Stimulated activated CD4-positive, alpha-beta T cell treated with anti-CD3 and anti-CD28 coated beads, Interleukin-1b, Interleukin-23, amount 100 ng/mL, for 1 hour (primary cell): Measurements from ENCODE around the gene ZNF562.
A peak's percentile ranks its signal among the peaks of the same experiment; 100 is the strongest.
"Not testable (repeated sequence)": the region's sequence is repeated elsewhere in the genome, so short reads cannot be mapped to it uniquely, and the experiment has no call there.

Experiments
- DNase-seq, 2 donors: peaks; one replicate each; pipeline ENCODE4 v3.0.0-alpha.2; 2020; ENCODE audit warnings: low read depth in 2 of 2

ZNF562 gene

GRCh38 chr19:9674663-9675357 is at the start of gene ZNF562:
TSS of gene ZNF562 (minus strand) at chr19:9675100. CDS start at chr19:9660744, 14,356 bp downstream.
- peak; percentile 41 to 56 for DNase-seq

DNA sequence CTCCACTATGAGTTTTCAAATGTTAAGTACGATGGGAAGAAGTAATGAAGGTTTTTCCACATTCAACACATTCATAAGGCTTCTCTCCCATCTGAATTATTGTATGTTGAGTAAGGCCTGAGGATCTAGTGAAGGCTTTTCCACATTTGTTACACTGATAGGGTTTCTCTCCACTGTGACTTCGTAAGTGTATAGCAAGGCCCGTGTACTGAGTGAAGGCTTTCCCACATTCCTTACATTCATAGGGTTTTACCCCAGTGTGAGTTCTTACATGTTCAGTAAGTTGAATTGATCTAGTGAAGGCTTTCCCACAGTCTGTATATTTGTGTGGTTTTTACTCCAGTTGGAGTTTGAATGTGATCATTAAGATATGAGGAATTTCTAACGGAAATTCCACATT is 49.3 kb upstream of the ZNF562 start:
- DNase-seq: no peak

- no peak for DNase-seq
These were observed 47.0 kb upstream of the ZNF562 start for GRCh38 chr19:9721861-9722260.

- DNase-seq: no peak
These were observed 45.6 kb upstream of the ZNF562 start for GRCh38 chr19:9720541-9720940.

DNA sequence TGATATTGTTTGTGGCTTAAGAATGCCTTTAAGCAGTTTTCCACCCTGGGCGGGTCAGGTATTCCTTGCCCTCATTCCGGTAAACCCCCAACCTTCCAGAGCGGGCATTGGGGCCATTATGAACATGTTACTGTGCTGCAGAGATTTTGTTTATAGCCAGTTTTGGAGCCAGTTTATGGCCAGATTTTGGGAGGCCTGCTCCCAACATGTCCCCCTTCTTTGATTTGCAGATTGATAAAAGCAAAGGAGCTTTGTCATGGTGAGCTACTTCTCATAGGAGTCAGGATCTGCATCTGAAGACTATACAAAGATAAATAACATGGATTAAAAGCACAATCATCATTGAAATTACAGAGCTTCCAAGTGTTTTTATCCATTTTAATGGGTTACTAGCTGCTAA is 36.9 kb upstream of the ZNF562 start:
- no peak for DNase-seq

DNA sequence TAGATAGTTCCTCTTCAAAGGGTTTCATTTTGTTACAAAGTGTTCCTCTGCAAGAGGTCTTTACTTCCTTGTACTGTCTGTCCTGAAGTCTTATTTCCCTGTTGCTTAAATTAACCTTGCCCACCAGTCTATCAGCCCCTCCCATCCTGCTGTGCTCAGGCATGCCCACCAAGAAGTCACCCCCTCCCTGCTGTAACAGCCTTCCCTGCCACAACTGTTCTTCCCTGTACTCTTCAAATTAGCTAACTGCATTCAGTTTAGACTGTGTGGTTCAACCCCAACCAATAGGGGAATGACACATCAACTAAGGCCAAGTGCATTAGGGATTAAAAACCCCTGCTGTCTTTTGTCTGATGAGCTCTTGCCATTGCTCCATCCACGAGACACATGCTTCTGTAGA is 34.4 kb upstream of the ZNF562 start:
- no peak for DNase-seq

- DNase-seq: no peak
These were observed 30.9 kb upstream of the ZNF562 start for GRCh38 chr19:9705836-9706235.

DNA sequence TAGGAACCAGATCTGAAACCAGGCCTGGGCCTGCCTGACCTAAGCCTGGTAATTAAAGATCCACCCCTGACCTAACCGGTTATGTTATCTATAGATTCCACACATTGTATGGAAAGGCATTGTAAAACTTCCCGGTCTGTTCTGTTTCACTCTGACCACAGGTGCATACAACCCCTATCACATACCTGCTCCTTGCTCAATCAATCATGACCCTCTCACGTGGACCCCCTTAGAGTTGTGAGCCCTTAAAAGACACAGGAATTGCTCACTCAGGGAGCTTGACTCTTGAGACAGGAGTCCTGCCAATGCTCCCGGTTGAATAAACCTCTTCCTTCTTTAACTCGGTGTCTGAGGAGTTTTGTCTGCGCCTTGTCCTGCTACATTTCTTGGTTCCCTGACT is 27.3 kb upstream of the ZNF562 start:
- DNase-seq: no peak

GRCh38 chr19:9700229-9700981 is 25.5 kb upstream of the ZNF562 start:
- no peak for DNase-seq

DNA sequence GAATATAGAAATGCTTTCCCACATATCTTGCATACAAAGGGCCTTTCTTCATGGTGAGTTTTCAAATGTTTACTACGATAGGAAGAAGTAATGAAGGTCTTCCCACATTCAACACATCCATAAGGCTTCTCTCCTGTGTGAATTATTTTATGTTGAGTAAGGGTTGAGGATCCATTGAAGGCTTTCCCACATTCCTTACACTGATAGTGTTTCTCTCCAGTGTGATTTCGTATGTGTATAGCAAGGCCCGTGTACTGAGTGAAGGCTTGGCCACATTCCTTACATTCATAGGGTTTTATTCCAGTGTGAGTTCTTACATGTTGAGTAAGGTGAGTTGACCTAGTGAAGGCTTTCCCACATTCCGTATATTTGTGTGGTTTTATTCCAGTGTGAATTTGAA is 15.4 kb upstream of the ZNF562 start:
- not testable (repeated sequence) for DNase-seq

DNA sequence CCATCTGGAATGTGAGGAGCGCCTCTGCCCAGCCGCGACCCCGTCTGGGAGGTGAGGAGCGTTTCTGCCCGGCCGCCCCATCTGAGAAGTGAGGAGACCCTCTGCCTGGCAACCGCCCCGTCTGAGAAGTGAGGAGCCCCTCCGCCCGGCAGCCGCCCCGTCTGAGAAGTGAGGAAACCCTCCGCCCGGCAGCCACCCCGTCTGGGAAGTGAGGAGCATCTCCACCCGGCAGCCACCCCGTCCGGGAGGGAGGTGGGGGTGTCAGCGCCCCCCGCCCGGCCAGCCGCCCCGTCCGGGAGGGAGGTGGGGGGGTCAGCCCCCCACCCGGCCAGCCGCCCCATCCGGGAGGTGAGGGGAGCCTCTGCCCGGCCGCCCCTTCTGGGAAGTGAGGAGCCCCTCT is 5.1 kb upstream of the ZNF562 start:
- not testable (repeated sequence) for DNase-seq

GRCh38 chr19:9675358-9675901 is 530 bp upstream of the ZNF562 start:
- DNase-seq: not testable (repeated sequence)

DNA sequence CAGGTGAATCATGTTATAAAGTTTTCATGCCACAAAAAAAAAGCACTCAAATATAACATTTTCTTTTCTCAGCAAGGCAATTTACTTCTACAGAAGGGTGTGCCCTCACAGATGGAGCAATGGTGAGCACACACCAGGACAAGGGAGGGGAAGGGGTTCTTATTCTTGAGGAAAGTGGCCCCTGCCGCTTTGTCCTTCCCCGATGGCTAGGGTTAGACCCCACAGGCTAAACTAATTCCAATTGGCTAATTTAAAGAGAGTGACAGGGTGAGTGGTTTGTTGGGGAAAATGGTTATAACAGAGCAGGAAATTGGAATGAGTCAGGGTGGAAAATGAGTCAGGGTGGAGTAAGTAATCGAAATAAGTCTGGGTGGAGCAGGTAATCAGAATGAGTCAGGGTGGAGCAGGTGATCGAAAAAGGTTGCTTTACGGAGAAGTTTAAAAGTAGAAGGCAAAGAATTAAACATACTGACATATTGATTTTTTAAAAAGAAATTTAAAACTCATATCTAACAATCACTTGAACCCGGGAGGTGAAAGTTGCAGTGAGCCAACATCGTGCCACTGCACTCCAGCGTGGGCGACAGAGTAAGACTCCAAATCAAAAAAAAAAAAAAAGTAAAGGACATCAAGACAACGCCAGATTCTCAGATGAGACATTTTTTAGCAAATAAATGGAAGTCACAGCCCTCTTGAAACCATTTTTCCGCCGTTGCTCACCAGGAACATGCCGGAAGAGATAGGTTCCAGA is 813 bp downstream of the ZNF562 start:
- no peak for DNase-seq

- DNase-seq: no peak
These were observed 2.0 kb downstream of the ZNF562 start for GRCh38 chr19:9672893-9673292.

- DNase-seq: no peak
These were observed 3.2 kb downstream of the ZNF562 start for GRCh38 chr19:9671655-9672054.

- no peak for DNase-seq
These were observed 6.4 kb downstream of the ZNF562 start for GRCh38 chr19:9668544-9668943.

DNA sequence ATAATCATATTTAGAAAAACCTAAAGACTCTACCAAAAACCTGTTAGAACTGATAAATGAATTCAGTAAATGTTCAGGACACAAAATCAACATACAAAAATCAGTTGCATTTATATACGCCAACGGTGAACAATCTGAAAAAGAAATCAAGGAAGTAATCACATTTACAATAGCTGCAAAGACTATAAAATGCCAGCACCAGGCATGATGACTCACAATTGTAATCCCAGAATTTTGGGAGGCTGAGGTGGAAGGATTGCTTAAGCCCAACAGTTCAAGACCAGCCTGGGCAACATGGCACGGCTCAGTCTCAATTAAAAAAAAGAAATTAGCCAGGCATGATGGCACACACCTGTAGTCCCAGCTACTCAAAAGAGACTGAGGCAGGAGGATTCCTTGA is 7.0 kb downstream of the ZNF562 start:
- DNase-seq: no peak

- no peak for DNase-seq
These were observed 16.1 kb downstream of the ZNF562 start for GRCh38 chr19:9658769-9659168.

DNA sequence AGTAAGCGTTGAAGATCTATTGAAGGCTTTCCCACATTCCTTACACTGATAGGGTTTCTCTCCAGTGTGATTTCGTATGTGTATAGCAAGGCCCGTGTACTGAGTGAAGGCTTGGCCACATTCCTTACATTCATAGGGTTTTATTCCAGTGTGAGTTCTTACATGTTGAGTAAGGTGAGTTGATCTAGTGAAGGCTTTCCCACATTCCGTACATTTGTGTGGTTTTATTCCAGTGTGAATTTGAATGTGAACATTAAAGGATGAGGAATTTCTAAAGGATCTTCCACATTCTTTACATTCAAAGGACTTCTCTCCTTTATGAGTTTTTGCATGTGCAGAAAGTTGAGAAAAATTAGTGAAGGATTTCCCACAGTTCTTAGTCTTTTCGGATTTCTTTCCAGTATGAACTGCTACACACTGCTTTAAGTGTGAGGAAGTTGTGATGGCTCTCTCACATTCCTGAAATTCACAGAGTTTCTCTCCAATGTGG is 21.8 kb downstream of the ZNF562 start:
- DNase-seq: not testable (repeated sequence)

DNA sequence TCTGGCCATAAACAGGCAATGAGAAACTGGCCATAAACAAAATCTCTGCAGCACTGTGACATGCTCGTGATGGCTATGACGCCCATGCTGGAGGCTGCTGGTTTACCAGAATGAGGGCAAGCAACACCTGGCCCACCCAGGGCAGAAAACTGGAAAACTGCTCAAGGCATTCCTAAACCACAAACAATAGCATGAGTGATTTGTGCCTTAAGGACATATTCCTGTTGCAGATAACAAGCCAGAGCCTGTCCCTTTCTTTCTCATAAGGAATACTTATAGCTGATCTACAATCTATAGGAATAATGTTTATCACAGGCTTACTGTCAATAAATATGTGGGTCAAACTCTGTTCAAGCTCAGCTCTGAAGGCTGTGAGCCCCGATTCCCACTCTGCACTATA is 23.4 kb downstream of the ZNF562 start:
- not testable (repeated sequence) for DNase-seq

DNA sequence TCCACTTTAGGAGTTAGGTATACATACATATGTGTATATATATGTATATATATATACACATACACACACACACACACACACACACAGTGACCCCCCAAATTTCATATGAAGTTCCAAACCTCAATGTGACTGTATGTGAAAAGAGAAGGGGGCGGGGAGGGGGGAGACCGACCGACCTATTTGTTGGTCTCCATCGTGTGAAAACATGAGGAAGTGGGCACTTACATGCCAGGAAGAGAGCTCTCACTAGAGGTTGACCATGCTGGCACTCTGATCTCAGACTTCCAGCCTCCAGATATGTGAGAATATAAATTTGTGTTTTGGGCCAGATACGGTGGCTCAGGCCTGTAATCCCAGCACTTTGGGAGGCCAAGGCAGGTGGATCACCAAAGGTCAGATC is 24.6 kb downstream of the ZNF562 start:
- DNase-seq: no peak

DNA sequence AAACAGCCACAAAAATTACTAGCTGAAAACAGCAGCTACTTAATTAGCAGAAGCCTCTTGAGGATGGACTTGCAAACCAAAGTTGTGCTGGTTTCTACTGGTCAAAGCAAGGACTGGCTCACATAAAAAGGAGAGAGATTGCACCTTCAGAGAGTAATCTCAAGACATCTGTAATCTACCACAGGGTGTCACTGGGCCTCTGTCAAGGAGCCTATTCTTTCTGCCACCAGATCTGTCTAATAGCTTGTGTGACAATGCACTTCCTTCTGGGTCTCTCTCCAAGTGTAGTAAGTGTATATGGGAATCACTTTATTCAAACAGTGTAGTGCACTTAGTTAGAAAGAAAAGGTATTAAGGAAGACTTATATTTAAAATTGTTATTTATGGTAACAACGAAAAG is 29.4 kb downstream of the ZNF562 start:
- DNase-seq: no peak
